ENCODE measurements around the gene MDM2. TPM values are rescaled to one million over a fixed set of nuclear protein-coding genes. Genes with fewer than 3 reads are reported as not detected.
"Not testable (repeated sequence)": the region's sequence is repeated elsewhere in the genome, so short reads cannot be mapped to it uniquely, and the experiment has no call there.

MDM2 gene
- total RNA-seq, 4 donors from 2014 or later, result 44.3 to 84.2 (median 70.1) TPM

DNA sequence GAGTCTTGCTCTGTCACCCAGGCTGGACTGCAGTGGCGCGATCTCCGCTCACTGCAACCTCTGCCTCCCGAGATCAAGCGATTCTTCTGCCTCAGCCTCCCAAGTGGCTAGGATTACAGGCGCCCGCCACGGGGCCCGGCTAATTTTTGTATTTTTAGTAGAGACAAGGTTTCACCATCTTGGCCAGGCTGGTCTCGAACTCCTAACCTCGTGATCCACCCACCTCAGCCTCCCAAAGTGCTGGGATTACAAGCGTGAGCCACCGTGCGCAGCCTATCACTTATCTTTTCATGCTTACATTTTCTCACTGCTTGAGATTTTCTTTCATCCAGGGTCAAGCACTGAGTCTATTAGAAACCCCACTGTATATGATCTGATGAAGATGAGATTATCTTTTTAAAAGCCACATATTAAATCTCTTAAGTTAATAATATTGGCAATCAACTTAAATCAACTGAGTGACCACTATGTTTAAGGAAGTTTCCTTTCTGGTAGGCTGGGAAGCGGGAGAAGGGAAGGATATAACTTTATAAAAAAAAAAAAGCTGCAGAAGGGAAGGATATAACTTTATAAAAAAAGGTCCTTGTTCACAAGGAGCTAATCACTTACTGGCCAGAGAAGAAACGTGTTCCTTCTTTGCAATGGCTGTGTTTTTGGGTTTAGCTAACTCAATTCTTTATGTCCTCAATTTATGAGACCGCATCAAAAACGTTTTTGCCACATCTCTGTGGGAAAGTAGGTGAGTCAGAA, 1.3 kb upstream of the MDM2 start:
- TF ChIP-seq, protein P1, sequence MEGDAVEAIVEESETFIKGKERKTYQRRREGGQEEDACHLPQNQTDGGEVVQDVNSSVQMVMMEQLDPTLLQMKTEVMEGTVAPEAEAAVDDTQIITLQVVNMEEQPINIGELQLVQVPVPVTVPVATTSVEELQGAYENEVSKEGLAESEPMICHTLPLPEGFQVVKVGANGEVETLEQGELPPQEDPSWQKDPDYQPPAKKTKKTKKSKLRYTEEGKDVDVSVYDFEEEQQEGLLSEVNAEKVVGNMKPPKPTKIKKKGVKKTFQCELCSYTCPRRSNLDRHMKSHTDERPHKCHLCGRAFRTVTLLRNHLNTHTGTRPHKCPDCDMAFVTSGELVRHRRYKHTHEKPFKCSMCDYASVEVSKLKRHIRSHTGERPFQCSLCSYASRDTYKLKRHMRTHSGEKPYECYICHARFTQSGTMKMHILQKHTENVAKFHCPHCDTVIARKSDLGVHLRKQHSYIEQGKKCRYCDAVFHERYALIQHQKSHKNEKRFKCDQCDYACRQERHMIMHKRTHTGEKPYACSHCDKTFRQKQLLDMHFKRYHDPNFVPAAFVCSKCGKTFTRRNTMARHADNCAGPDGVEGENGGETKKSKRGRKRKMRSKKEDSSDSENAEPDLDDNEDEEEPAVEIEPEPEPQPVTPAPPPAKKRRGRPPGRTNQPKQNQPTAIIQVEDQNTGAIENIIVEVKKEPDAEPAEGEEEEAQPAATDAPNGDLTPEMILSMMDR (IDR thresholded peaks at IDR 0.05), result no peak
- DNase-seq (ENCODE audit: low spot score) (no peak), ATAC-seq (ENCODE audit: low FRiP score) (no peak)

DNA sequence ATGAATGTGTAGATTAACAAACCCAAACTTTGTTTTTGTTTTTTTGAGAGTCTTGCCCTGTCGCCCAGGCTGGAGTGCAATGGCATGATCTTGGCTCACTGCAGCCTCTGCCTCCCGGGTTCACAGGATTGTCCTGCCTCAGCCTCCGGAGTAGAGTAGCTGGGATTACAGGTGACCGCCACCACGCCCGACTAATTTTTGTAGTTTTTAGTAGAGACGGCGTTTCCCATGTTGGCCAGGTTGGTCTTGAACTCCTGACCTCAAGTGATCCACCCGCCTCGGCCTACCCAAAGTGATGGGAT, 752 bp upstream of the MDM2 start:
- not testable (repeated sequence) for ATAC-seq (ENCODE audit: low FRiP score); DNase-seq (ENCODE audit: low spot score)

DNA sequence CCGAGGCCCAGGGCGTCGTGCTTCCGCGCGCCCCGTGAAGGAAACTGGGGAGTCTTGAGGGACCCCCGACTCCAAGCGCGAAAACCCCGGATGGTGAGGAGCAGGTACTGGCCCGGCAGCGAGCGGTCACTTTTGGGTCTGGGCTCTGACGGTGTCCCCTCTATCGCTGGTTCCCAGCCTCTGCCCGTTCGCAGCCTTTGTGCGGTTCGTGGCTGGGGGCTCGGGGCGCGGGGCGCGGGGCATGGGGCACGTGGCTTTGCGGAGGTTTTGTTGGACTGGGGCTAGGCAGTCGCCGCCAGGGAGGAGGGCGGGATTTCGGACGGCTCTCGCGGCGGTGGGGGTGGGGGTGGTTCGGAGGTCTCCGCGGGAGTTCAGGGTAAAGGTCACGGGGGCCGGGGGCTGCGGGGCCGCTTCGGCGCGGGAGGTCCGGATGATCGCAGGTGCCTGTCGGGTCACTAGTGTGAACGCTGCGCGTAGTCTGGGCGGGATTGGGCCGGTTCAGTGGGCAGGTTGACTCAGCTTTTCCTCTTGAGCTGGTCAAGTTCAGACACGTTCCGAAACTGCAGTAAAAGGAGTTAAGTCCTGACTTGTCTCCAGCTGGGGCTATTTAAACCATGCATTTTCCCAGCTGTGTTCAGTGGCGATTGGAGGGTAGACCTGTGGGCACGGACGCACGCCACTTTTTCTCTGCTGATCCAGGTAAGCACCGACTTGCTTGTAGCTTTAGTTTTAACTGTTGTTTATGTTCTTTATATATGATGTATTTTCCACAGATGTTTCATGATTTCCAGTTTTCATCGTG, 612 bp downstream of the MDM2 start:
- ATAC-seq (ENCODE audit: low FRiP score) (peak; percentile 78), DNase-seq (ENCODE audit: low spot score) (peak; percentile 46)
- TF ChIP-seq, protein P1 (IDR thresholded peaks at IDR 0.05), result peak in 1 of 3 donors; percentile 3

DNA sequence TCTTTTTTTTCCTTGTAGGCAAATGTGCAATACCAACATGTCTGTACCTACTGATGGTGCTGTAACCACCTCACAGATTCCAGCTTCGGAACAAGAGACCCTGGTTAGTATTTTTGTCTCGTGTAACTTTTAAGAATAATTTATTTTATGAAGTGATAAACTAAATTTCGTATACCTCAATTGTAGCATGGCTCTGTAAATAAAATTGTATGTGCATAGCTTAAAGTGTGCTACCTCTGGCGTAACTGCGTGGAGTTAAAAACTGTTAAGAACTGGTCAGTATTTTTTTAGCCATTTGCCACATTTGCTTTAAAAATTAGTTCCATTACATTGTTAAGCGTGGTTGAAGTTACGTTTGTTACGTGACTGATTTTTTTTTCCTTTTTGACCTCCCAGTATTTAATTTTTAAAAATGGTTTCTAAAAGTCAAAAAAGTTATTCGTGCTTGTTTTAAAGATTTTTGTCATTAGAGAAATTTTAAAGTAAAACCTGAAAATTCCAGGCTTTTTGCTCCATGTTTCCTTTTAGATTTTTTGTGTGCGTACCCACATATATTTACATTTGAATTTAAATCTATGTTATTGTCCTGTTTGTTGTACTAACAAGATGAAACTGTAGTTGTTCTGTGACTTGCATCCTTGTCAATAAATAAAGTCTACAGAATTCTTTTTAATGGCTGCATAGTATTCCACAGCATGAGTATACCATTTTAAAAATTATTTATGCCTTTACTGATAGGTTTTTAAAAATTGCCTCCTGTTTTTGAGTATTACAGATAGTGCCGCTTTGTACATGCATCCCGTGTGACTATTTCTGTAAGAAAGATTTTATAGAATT, 1.4 kb downstream of the MDM2 start:
- TF ChIP-seq, protein P1 (IDR thresholded peaks at IDR 0.05), result no peak
- DNase-seq (ENCODE audit: low spot score), result no peak
- ATAC-seq (ENCODE audit: low FRiP score), result no peak

DNA sequence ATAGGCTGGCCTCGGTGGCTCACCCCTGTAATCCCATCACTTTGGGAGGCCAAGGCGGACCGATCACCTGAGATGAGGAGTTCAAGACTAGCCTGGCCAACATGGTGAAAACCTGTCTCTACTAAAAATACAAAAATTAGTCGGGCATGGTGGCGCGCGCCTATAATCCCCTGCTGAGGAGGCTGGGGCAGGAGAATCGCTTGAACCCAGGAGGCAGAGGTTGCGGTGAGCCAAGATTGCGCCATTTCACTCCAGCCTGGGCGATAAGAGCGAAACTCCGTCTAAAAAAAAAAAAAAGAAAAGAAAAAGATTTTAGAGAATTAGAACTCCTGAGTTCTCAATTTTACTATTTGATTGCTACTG, 2.0 kb downstream of the MDM2 start:
- DNase-seq (ENCODE audit: low spot score); ATAC-seq (ENCODE audit: low FRiP score): not testable (repeated sequence)

DNA sequence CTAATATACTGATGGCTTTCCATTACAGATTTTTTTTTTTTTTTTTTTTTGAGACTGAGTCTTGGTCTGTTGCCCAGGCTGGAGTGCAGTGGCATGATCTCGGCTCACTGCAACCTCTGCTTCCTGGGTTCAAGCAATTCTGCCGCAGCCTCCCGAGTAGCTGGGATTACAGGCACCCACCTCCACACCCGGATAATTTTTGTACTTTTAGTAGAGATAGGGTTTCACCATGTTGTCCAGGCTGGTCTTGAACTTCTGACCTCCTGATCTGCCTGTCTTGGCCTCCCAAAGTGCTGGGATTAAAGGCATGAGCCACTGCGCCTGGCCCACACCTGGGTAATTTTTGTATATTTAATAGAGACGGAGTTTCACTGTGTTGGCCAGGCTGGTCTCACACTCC, 3.6 kb downstream of the MDM2 start:
- DNase-seq (ENCODE audit: low spot score); ATAC-seq (ENCODE audit: low FRiP score): not testable (repeated sequence)

DNA sequence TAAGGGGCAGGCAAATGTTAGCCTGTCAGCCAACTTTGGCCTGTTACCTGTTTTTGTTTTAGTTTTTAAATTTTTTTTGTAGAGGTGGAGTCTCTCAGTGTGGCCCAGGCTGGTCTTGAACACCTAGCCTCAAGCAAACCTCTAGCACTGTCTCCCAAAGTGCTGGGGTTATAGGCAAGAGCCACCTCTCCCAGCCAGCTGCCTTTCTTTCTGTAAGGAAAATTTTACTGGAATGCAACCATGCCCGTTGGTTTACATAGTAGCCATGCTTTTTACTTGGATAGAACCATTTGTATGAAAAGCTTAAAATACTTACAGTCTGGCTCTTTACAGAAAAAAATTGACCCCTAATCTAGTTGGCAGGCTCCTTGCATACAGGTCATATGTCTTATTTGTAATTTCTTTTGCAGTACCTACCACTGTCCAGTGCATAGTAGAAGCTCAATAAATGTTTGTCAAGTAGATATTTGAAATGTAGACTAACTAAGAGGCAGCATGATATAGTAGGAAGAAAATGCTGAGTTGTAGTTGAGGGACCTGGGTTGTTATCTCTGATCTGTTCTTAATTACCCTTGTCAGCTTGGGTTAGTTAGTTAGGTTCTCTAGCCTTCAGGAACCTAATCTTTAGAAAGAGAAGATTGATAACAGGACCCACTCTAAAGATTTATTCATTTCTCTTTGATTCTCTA, 4.7 kb downstream of the MDM2 start:
- ATAC-seq (ENCODE audit: low FRiP score) (no peak), DNase-seq (ENCODE audit: low spot score) (no peak)
- TF ChIP-seq, protein P1 (IDR thresholded peaks at IDR 0.05), result no peak

DNA sequence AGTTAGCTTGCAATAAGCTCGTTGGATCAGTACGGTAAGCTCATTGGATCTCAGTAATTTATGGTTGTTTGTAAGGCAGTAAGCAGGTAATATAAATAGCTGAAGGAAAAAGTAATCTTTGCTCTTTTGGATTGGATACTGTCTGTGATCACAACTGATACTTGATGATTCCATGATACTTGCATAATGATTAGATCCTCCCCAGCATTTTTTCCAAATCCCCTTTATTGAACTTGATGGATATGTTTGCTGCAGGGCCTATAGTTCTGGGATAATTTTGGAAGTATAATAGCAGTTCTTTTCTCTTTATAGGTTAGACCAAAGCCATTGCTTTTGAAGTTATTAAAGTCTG, 5.2 kb downstream of the MDM2 start:
- TF ChIP-seq, protein P1 (IDR thresholded peaks at IDR 0.05), result no peak
- no peak for ATAC-seq (ENCODE audit: low FRiP score)
- no peak for DNase-seq (ENCODE audit: low spot score)
